OCI-LY3 (cell line): ENCODE data around the gene RNF40.

Source experiments
- H2AFZ ChIP-seq: fragments of 200-600, 300-600 bp; shearing (Covaris generic); 2 replicates; pipeline ENCODE4 v1.6.0; 2014; ENCODE audit warnings: antibody characterized with exemption, low read depth, low read length
- H3K27ac ChIP-seq: fragments of 200-600, 300-600 bp; sonication (generic); 2 replicates; pipeline ENCODE4 v1.5.1; 2014; ENCODE audit warnings: mild to moderate bottlenecking, low read length, moderate library complexity, mixed read lengths
- H3K27me3 ChIP-seq: fragments of 200-600, 300-600 bp; sonication (generic); 2 replicates; pipeline ENCODE4 v1.6.1; 2014; ENCODE audit warnings: low read depth, low read length, mixed read lengths
- H3K36me3 ChIP-seq: fragments of 200-600, 300-600 bp; sonication (generic); replicated peaks from 2 replicates; pipeline ENCODE3; 2014; ENCODE audit warnings: low read depth, low read length, mixed read lengths
- H3K4me1 ChIP-seq: fragments of 300-600, 200-600 bp; sonication (generic); 2 replicates; pipeline ENCODE4 v1.6.1; 2014; ENCODE audit warnings: low read length, mixed read lengths
- H3K4me2 ChIP-seq: fragments of 200-600, 300-600 bp; sonication (generic); 2 replicates; pipeline ENCODE4 v1.6.1; 2014; ENCODE audit warnings: low read length, mixed read lengths
- H3K4me3 ChIP-seq: fragments of 300-600, 200-600 bp; sonication (generic); 2 replicates; pipeline ENCODE4 v1.5.1; 2014; ENCODE audit warnings: antibody characterized with exemption, mild to moderate bottlenecking, low read length, moderate library complexity
- H3K79me2 ChIP-seq: fragments of 300-600, 200-600 bp; shearing (Covaris generic); 2 replicates; pipeline ENCODE4 v1.6.1; 2014; ENCODE audit warnings: mild to moderate bottlenecking, low read length, mixed read lengths
- H3K9ac ChIP-seq: fragments of 300-600, 200-600 bp; shearing (Covaris generic); 2 replicates; pipeline ENCODE4 v1.6.0; 2014; ENCODE audit warnings: mild to moderate bottlenecking, low read length, moderate library complexity
- H3K9me3 ChIP-seq: fragments of 200-600, 300-600 bp; shearing (Covaris generic); 2 replicates; pipeline ENCODE4 v1.6.1; 2014; ENCODE audit warnings: low read length, mixed read lengths; ENCODE audit not compliant: insufficient read depth
- H4K20me1 ChIP-seq: fragments of 200-600, 300-600 bp; sonication (generic); 2 replicates; pipeline ENCODE4 v1.6.1; 2016; ENCODE audit warnings: low read length, mixed read lengths; ENCODE audit not compliant: insufficient read depth
- CTCF ChIP-seq: fragments of 200-600, 300-600 bp; sonication (generic); IDR thresholded peaks from 2 replicates; pipeline ENCODE4 v1.5.1; 2014; ENCODE audit warnings: antibody characterized with exemption, low read length, low read depth
- EZH2phosphoT487 ChIP-seq: fragments of 200-600 bp; shearing (Covaris generic); IDR thresholded peaks from 2 replicates; pipeline ENCODE4 v1.6.1; 2018; ENCODE audit warnings: antibody characterized with exemption, mixed run types, low read depth

RNF40 gene

GRCh38 chr16:30760577-30761426, 1.3 kb upstream of the RNF40 start:
- Histone ChIP-seq H3K9me3 (no peaks in the 10 kb centered on the region), H3K36me3 (peaks cover 27% of the 10 kb centered on the region), H2AFZ (0 out of 2 replicates have a peak overlapping the region, but pooled peaks have one; percentile 32), H3K4me3 (peak overlapping the region; percentile 81), H3K9ac (peak overlapping the region; percentile 57), H3K27ac (no peak overlapping the region), H3K79me2 (peaks cover 20% of the 10 kb centered on the region), H4K20me1 (no peaks in the 10 kb centered on the region), H3K4me2 (peak overlapping the region; percentile 71), H3K4me1 (peaks cover 17% of the 10 kb centered on the region), H3K27me3 (no peaks in the 10 kb centered on the region)
- no peak for TF ChIP-seq EZH2phosphoT487
- no peak for TF ChIP-seq CTCF

- H3K27ac ChIP-seq: peak overlapping the region; percentile 18; the same call in 1 of the 2 replicates
- TF ChIP-seq CTCF (no peak), EZH2phosphoT487 (no peak)
- H3K4me3 ChIP-seq: peak overlapping the region; percentile 81
Measured at GRCh38 chr16:30761427-30761927, 645 bp upstream of the RNF40 start.

GRCh38 chr16:30762991-30763725, 1.0 kb downstream of the RNF40 start:
- Histone ChIP-seq H3K4me2 (peak overlapping the region; percentile 78), H3K9ac (peak overlapping the region; percentile 73; the same call in 1 of the 2 replicates), H3K27me3 (no peaks in the 10 kb centered on the region), H3K4me3 (peak overlapping the region; percentile 81), H3K79me2 (peaks cover 20% of the 10 kb centered on the region), H3K4me1 (peaks cover 17% of the 10 kb centered on the region), H3K27ac (no peak overlapping the region), H4K20me1 (no peaks in the 10 kb centered on the region), H3K9me3 (no peaks in the 10 kb centered on the region), H2AFZ (no peak overlapping the region), H3K36me3 (peaks cover 50% of the 10 kb centered on the region)
- TF ChIP-seq CTCF (no peak), EZH2phosphoT487 (no peak)

More at GRCh38 chr16:30761427-30761927, 645 bp upstream of the RNF40 start:
- Histone ChIP-seq H2AFZ (peak overlapping the region; percentile 32; the same call in 1 of the 2 replicates), H3K36me3 (peaks cover 34% of the 10 kb centered on the region), H3K4me2 (peak overlapping the region; percentile 71), H3K9me3 (no peaks in the 10 kb centered on the region), H3K9ac (peak overlapping the region; percentile 57), H4K20me1 (no peaks in the 10 kb centered on the region), H3K27me3 (no peaks in the 10 kb centered on the region), H3K79me2 (peaks cover 20% of the 10 kb centered on the region), H3K4me1 (peaks cover 17% of the 10 kb centered on the region)

GRCh38 chr16:30764086-30764485, 2.0 kb downstream of the RNF40 start:
- H3K4me2 ChIP-seq: no peak overlapping the region
- no peaks in the 10 kb centered on the region for H3K9me3 ChIP-seq
- no peak overlapping the region for H3K4me3 ChIP-seq
- TF ChIP-seq CTCF (no peak), EZH2phosphoT487 (no peak)
- H4K20me1 ChIP-seq: no peaks in the 10 kb centered on the region
- H3K36me3 ChIP-seq: peaks cover 59% of the 10 kb centered on the region
- no peaks in the 10 kb centered on the region for H3K27me3 ChIP-seq
- no peak overlapping the region for H3K9ac ChIP-seq
- H2AFZ ChIP-seq: no peak overlapping the region
- peaks cover 17% of the 10 kb centered on the region for H3K4me1 ChIP-seq
- H3K27ac ChIP-seq: no peak overlapping the region
- H3K79me2 ChIP-seq: peaks cover 20% of the 10 kb centered on the region
